Peyer's patch (tissue), 4 donors: ENCODE measurements around the gene SPRED2. TPM values are rescaled to one million over a fixed set of nuclear protein-coding genes. Genes with fewer than 3 reads are reported as not detected.

Experiments used
- DNase-seq, 3 donors: peaks; one replicate each; pipeline ENCODE4 v3.0.0-alpha.2; 2017 to 2019
- H3K27ac ChIP-seq, 4 donors: fragments of 200-600 bp; sonication (generic); one replicate each; pipeline ENCODE4 v1.5.1; 2016 to 2019
- H3K27me3 ChIP-seq, 2 donors: fragments of 200-600 bp; sonication (generic); one replicate each; pipeline ENCODE4 v1.5.1; 2019
- H3K36me3 ChIP-seq, 3 donors: fragments of 200-600 bp; sonication (generic); one replicate each; pipeline ENCODE4 v1.5.1; 2016 to 2019
- H3K4me1 ChIP-seq, 4 donors: fragments of 200-600 bp; sonication (generic); one replicate each; pipeline ENCODE4 v1.5.1; 2016 to 2019
- H3K4me3 ChIP-seq, 4 donors: fragments of 200-600 bp; sonication (generic); 1 replicate in 3 of 4; 2 replicates in 1 of 4; pipeline ENCODE4 v1.5.1; 2016 to 2019; ENCODE audit warnings: mild to moderate bottlenecking in 1 of 4
- H3K9me3 ChIP-seq, 4 donors: fragments of 200-600 bp; sonication (generic); one replicate each; pipeline ENCODE4 v1.5.1; 2016 to 2019; ENCODE audit warnings: mild to moderate bottlenecking in 1 of 4
- CTCF ChIP-seq, 6 experiments: fragments of 450-650 bp in 4 of 6; fragments of 200-600 bp in 2 of 6; sonication (generic) in 1 of 6; IDR thresholded peaks; one replicate each; pipeline ENCODE4 v1.5.1; 2017 to 2019; ENCODE audit warnings: antibody characterized with exemption in 6 of 6, mild to moderate bottlenecking in 3 of 6, moderate library complexity in 1 of 6
- POLR2A ChIP-seq, 2 donors: fragments of 450-650 bp; IDR thresholded peaks; one replicate each; pipeline ENCODE4 v1.5.1; 2017; ENCODE audit warnings: antibody characterized with exemption in 2 of 2, mild to moderate bottlenecking in 2 of 2, moderate library complexity in 2 of 2
- total RNA-seq, 4 donors: library from RNA; depleted of rRNA; stranded (reverse); fragments of >200 nt; gene quantifications; one replicate each; pipeline ENCODE4 v1.1.0, GENCODE V29; 2016

The SPRED2 gene
- total RNA-seq, 4 donors from 2014 or later = 14.9 to 26.9 (median 23.0) TPM

GRCh38 chr2:65465124-65465523, 32.7 kb upstream of the SPRED2 start:
- no peak for DNase-seq
- Histone ChIP-seq H3K4me3 (no peak overlapping the region), H3K27me3 (no peaks in the 10 kb centered on the region), H3K27ac (no peak overlapping the region), H3K9me3 (no peaks in the 10 kb centered on the region), H3K36me3 (no peaks in the 10 kb centered on the region), H3K4me1 (no peaks in the 10 kb centered on the region)
- TF ChIP-seq CTCF (IDR thresholded peaks at IDR 0.05) = no peak
- no peak for TF ChIP-seq POLR2A (IDR thresholded peaks at IDR 0.05)

DNA sequence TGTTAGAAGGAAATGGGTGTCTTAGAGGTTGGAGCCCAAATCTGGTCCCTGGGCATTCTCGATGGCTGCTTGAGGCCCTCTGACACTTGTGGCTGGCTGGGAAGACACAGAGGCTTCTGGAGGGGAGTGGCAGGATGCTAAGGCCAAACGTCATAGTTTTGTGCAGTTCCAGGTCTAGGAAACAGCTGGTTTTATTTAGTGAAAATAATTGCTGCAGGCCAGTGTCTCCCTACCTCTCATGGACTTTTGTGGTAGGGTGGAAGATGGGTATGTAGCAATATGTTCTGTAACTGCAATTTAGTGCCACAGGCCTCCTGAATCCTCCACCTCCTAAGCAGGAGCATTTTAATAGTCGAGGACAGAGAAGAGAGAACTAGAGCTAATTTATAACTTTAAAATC, 32.2 kb upstream of the SPRED2 start:
- DNase-seq = no peak
- no peak overlapping the region for H3K4me3 ChIP-seq
- H3K27ac ChIP-seq = no peak overlapping the region
- no peaks in the 10 kb centered on the region for H3K9me3 ChIP-seq
- H3K36me3 ChIP-seq = no peaks in the 10 kb centered on the region
- TF ChIP-seq CTCF (IDR thresholded peaks at IDR 0.05) (no peak), POLR2A (IDR thresholded peaks at IDR 0.05) (no peak)
- no peaks in the 10 kb centered on the region for H3K27me3 ChIP-seq
- no peaks in the 10 kb centered on the region for H3K4me1 ChIP-seq

- H3K9me3 ChIP-seq = no peaks in the 10 kb centered on the region
- no peak for TF ChIP-seq POLR2A (IDR thresholded peaks at IDR 0.05)
- TF ChIP-seq CTCF (IDR thresholded peaks at IDR 0.05) = no peak
- H3K27me3 ChIP-seq = no peaks in the 10 kb centered on the region
- no peak overlapping the region for H3K4me3 ChIP-seq
- H3K4me1 ChIP-seq = no peaks in the 10 kb centered on the region
- no peak for DNase-seq
- no peaks in the 10 kb centered on the region for H3K36me3 ChIP-seq
- H3K27ac ChIP-seq = no peak overlapping the region
Observed at GRCh38 chr2:65458999-65459398, 26.6 kb upstream of the SPRED2 start.

DNA sequence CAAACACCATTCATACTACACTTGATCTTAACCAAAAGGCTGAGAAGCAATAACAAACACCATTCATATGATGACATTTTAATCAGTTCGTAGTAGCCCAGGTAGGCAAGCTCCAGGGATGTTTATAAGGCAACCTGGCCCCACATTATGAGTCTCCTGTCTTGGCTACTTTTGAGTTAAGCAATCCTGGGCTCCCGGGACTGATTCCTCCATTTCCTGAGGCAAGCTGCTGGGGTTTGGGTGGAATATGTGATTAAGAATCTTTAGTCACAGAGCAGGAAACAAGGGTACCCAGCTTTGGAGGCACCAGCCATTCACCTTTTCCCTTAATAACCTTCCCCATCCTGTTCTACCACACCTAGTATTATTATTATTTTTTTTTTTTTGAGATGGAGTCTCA, 24.5 kb upstream of the SPRED2 start:
- no peak for DNase-seq
- H3K36me3 ChIP-seq = no peaks in the 10 kb centered on the region
- no peaks in the 10 kb centered on the region for H3K27me3 ChIP-seq
- H3K9me3 ChIP-seq = no peaks in the 10 kb centered on the region
- no peak overlapping the region for H3K27ac ChIP-seq
- TF ChIP-seq POLR2A (IDR thresholded peaks at IDR 0.05) (no peak), CTCF (IDR thresholded peaks at IDR 0.05) (no peak)
- H3K4me1 ChIP-seq = no peaks in the 10 kb centered on the region
- H3K4me3 ChIP-seq = no peak overlapping the region

GRCh38 chr2:65456064-65456463, 23.7 kb upstream of the SPRED2 start:
- H3K4me3 ChIP-seq = no peak overlapping the region
- H3K27me3 ChIP-seq = no peaks in the 10 kb centered on the region
- H3K36me3 ChIP-seq = no peaks in the 10 kb centered on the region
- H3K27ac ChIP-seq = no peak overlapping the region
- TF ChIP-seq POLR2A (IDR thresholded peaks at IDR 0.05) = no peak
- no peak for TF ChIP-seq CTCF (IDR thresholded peaks at IDR 0.05)
- DNase-seq = no peak
- H3K4me1 ChIP-seq = no peaks in the 10 kb centered on the region
- no peaks in the 10 kb centered on the region for H3K9me3 ChIP-seq

- Histone ChIP-seq H3K27me3 (no peaks in the 10 kb centered on the region), H3K36me3 (no peaks in the 10 kb centered on the region), H3K4me3 (no peak overlapping the region), H3K27ac (no peak overlapping the region), H3K4me1 (no peaks in the 10 kb centered on the region), H3K9me3 (no peaks in the 10 kb centered on the region)
- TF ChIP-seq CTCF (IDR thresholded peaks at IDR 0.05) (no peak), POLR2A (IDR thresholded peaks at IDR 0.05) (no peak)
- DNase-seq = no peak
Observed at GRCh38 chr2:65453916-65454315, 21.5 kb upstream of the SPRED2 start.
